Measurements from ENCODE around the gene PRCC. TPM values are rescaled to one million over a fixed set of nuclear protein-coding genes. Genes with fewer than 3 reads are reported as not detected.
"Not testable (repeated sequence)": the region's sequence is repeated elsewhere in the genome, so short reads cannot be mapped to it uniquely, and the experiment has no call there.

PRCC gene
- total RNA-seq, 2 experiments from 2014 or later = 68.7 to 99.8 TPM

- no peak for ATAC-seq
- Mint-ChIP-seq H3K4me1 (peaks cover 18% of the 10 kb centered on the region), H3K27ac (no peak overlapping the region), H3K27me3 (no peaks in the 10 kb centered on the region), H3K4me3 (no peak overlapping the region), H3K36me3 (peaks cover 2% of the 10 kb centered on the region), H3K9me3 (ENCODE audit: low read depth) (no peaks in the 10 kb centered on the region)
- DNase-seq = no peak
- CTCF ChIA-PET = interaction anchor here (1.2 to 2.1 kb wide), 4 partner anchors 13 to 83 kb away, joined by 3 to 17 read pairs (median 6); no protein-coding TSS in a partner anchor
Measured at GRCh38 chr1:156755527-156755950, 11.8 kb upstream of the PRCC start.

GRCh38 chr1:156756355-156756754, 11.0 kb upstream of the PRCC start:
- Mint-ChIP-seq H3K9me3 (ENCODE audit: low read depth) (no peaks in the 10 kb centered on the region), H3K4me1 (peaks cover 18% of the 10 kb centered on the region), H3K36me3 (no peaks in the 10 kb centered on the region), H3K27me3 (no peaks in the 10 kb centered on the region), H3K4me3 (no peak overlapping the region), H3K27ac (no peak overlapping the region)
- DNase-seq = no peak
- no peak for ATAC-seq
- CTCF ChIA-PET = interaction anchor here (0.7 to 2.1 kb wide), 8 partner anchors 9 to 332 kb away, joined by 3 to 17 read pairs (median 4); partner anchors contain the start of genes INSRR, NTRK1 and PRCC

- not testable (repeated sequence) for DNase-seq
Measured at GRCh38 chr1:156757572-156758253, 9.6 kb upstream of the PRCC start.

GRCh38 chr1:156760092-156760795, 7.1 kb upstream of the PRCC start:
- ATAC-seq (no peak), DNase-seq (no peak)
- H3K9me3 Mint-ChIP-seq (ENCODE audit: low read depth) = no peaks in the 10 kb centered on the region
- H3K4me3 Mint-ChIP-seq = no peak overlapping the region
- no peaks in the 10 kb centered on the region for H3K27me3 Mint-ChIP-seq
- peaks cover 4% of the 10 kb centered on the region for H3K4me1 Mint-ChIP-seq
- no peak overlapping the region for H3K27ac Mint-ChIP-seq
- CTCF ChIA-PET = interaction anchor here (1.1 to 1.4 kb wide), 2 partner anchors 34 to 56 kb away, joined by 3 read pairs; partner anchors contain the start of gene SH2D2A
- no peaks in the 10 kb centered on the region for H3K36me3 Mint-ChIP-seq

More at GRCh38 chr1:156757572-156758253, 9.6 kb upstream of the PRCC start:
- H3K4me1 Mint-ChIP-seq = peaks cover 14% of the 10 kb centered on the region
- not testable (repeated sequence) for H3K27me3 Mint-ChIP-seq; ATAC-seq; H3K9me3 Mint-ChIP-seq (ENCODE audit: low read depth); H3K27ac Mint-ChIP-seq; H3K36me3 Mint-ChIP-seq; H3K4me3 Mint-ChIP-seq
- CTCF ChIA-PET = interaction anchor here (1.7 to 2.1 kb wide), 3 partner anchors 9 to 103 kb away, joined by 5 to 8 read pairs (median 5); partner anchors contain the start of genes NTRK1 and PRCC

- ATAC-seq (no peak), DNase-seq (no peak)
- Mint-ChIP-seq H3K4me3 (no peak overlapping the region), H3K4me1 (peaks cover 6% of the 10 kb centered on the region), H3K27me3 (no peaks in the 10 kb centered on the region), H3K9me3 (ENCODE audit: low read depth) (no peaks in the 10 kb centered on the region), H3K36me3 (no peaks in the 10 kb centered on the region), H3K27ac (no peak overlapping the region)
- CTCF ChIA-PET = interaction anchor here (0.6 to 1.4 kb wide), 3 partner anchors 35 to 314 kb away, joined by 3 read pairs; partner anchors contain the start of gene SH2D2A
Measured at GRCh38 chr1:156760796-156761104, 6.6 kb upstream of the PRCC start.

- DNase-seq; H3K27ac Mint-ChIP-seq; H3K4me3 Mint-ChIP-seq; H3K9me3 Mint-ChIP-seq (ENCODE audit: low read depth); H3K27me3 Mint-ChIP-seq; ATAC-seq; H3K36me3 Mint-ChIP-seq: not testable (repeated sequence)
- peaks cover 24% of the 10 kb centered on the region for H3K4me1 Mint-ChIP-seq
- CTCF ChIA-PET = interaction anchor here (0.7 to 8.6 kb wide), 2 partner anchors 28 to 37 kb away, joined by 4 to 116 read pairs; partner anchors contain the start of genes ISG20L2 and METTL25B
Measured at GRCh38 chr1:156765136-156765535, 2.2 kb upstream of the PRCC start.

DNA sequence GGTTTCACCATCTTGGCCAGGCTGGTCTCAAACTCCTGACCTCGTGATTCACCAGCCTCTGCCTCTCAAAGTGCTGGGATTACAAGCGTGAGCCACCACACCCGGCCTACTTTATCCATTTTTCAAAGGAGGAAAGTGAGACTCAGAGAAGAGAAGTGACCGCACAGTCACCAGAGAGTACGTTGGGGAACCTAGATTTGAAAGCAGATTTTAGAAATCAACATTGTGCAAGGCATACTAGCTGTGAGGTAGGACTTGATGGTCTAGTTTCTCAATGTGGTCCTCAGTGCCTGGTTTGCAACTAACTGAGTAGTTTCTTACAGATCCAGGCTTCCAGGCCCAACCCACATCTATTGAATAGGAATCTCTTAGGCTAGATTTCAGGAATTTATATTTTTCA, 1.7 kb upstream of the PRCC start:
- Mint-ChIP-seq H3K27ac (no peak overlapping the region), H3K27me3 (no peaks in the 10 kb centered on the region), H3K9me3 (ENCODE audit: low read depth) (no peaks in the 10 kb centered on the region), H3K4me1 (peaks cover 30% of the 10 kb centered on the region), H3K36me3 (peaks cover 13% of the 10 kb centered on the region), H3K4me3 (no peak overlapping the region)
- DNase-seq (no peak), ATAC-seq (no peak)
- CTCF ChIA-PET = interaction anchor here (3.6 to 8.6 kb wide), 3 partner anchors 14 to 94 kb away, joined by 24 to 116 read pairs (median 28); partner anchors contain the start of genes HDGF, ISG20L2, METTL25B and NTRK1

DNA sequence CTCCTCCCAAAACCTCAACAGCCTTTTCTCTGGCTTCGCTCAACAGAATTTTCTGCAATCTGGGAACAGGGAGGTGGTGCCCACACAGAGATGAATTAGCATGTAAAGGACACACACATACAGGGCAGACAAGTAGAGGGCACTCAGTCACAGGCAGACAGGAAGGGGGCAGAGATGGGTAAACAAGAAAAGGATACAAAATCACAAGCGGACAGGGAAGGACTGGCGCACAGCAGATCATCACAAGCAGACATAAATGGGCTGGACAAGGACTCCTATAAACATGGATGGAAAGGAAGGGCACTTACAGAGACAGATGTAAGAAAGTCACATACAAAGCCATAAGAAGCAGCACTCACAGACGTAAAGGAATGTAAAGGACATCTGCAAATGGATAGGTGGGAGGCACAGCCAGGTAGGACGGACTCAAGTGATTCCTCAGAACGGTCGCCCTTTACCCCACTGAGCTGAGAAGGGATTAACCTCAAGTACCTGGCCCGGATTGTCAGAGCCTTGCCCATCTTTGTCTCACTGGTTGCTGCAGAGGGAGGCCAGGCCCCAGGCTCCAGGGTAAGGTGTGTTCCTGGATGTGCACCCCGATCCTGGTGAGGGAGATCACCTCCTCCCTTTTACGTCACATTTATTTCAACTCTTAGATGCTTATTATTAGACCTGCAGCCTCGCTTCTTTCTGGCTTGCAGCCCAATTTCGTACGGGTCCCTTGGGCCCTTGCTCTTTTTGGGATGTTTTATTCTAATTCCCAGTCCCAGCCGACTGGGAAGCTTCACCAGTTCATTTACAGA, 836 bp upstream of the PRCC start:
- no peak for DNase-seq
- Mint-ChIP-seq H3K27me3 (no peaks in the 10 kb centered on the region), H3K27ac (no peak overlapping the region), H3K36me3 (peaks cover 21% of the 10 kb centered on the region), H3K9me3 (ENCODE audit: low read depth) (no peaks in the 10 kb centered on the region), H3K4me1 (peaks cover 37% of the 10 kb centered on the region), H3K4me3 (no peak overlapping the region)
- peak; percentile 3 for ATAC-seq
- CTCF ChIA-PET = interaction anchor here (0.7 to 8.6 kb wide), 10 partner anchors 10 to 120 kb away, joined by 3 to 116 read pairs (median 6); partner anchors contain the start of genes HDGF, ISG20L2, METTL25B and MRPL24

- Mint-ChIP-seq H3K4me3 (no peak overlapping the region), H3K4me1 (peaks cover 48% of the 10 kb centered on the region), H3K36me3 (peaks cover 25% of the 10 kb centered on the region), H3K27ac (no peak overlapping the region), H3K27me3 (no peaks in the 10 kb centered on the region), H3K9me3 (ENCODE audit: low read depth) (no peaks in the 10 kb centered on the region)
- peak; percentile 17 for ATAC-seq
- DNase-seq = peak; percentile 60
- CTCF ChIA-PET = interaction anchor here (0.8 to 8.6 kb wide), 15 partner anchors 13 to 118 kb away, joined by 3 to 116 read pairs (median 4); partner anchors contain the start of genes HDGF, ISG20L2, METTL25B and MRPL24
Measured at GRCh38 chr1:156767879-156768604, 707 bp downstream of the PRCC start.

DNA sequence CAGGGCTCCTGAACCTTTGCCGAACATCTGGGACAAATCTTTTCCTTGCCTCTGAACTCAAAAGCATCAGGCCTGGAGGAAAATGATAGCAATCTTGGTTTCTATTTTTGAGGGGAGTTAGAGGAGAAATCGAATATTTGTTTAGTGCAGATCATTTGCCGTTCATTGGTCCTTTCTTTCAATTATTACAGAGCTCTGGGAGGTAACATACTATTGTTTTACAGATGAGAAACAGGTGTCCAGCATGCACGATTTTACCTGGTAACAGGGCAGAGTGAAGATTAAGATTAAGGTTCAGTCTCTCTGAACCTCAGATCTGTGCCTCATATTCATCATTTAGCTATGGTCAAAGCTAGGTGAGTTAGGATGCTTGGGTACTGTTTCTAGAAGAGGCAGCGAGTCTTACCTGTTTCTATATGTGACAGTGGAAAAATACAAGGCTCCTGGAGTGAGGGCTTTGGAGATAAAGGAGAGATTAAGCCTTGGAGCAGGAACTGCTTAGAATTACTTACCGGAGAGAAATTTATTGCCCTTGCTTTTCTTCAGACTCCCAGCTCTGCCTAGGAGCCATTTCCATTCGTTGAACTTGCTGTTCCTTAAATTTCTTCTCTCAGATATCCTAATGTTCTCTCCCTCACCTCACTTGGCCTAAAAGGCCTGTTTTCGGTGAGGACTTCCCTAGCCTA, 1.4 kb downstream of the PRCC start:
- no peak for ATAC-seq
- H3K27ac Mint-ChIP-seq = no peak overlapping the region

GRCh38 chr1:156772222-156772621, 4.9 kb downstream of the PRCC start:
- H3K4me3 Mint-ChIP-seq = no peak overlapping the region
- no peaks in the 10 kb centered on the region for H3K27me3 Mint-ChIP-seq
- H3K27ac Mint-ChIP-seq = no peak overlapping the region
- ATAC-seq = no peak
- no peak for DNase-seq
- H3K9me3 Mint-ChIP-seq (ENCODE audit: low read depth) = no peaks in the 10 kb centered on the region
- peaks cover 62% of the 10 kb centered on the region for H3K4me1 Mint-ChIP-seq
- CTCF ChIA-PET = interaction anchor here (1.1 to 8.6 kb wide), 6 partner anchors 20 to 112 kb away, joined by 3 to 116 read pairs (median 6); partner anchors contain the start of genes HDGF, INSRR, ISG20L2 and METTL25B
- peaks cover 35% of the 10 kb centered on the region for H3K36me3 Mint-ChIP-seq

More for the DNA sequence above, 1.4 kb downstream of the PRCC start:
- Mint-ChIP-seq H3K27me3 (no peaks in the 10 kb centered on the region), H3K4me3 (no peak overlapping the region), H3K9me3 (ENCODE audit: low read depth) (no peaks in the 10 kb centered on the region), H3K36me3 (peaks cover 29% of the 10 kb centered on the region), H3K4me1 (peaks cover 55% of the 10 kb centered on the region)
- CTCF ChIA-PET = interaction anchor here (0.8 to 8.6 kb wide), 11 partner anchors 13 to 91 kb away, joined by 3 to 116 read pairs (median 4); partner anchors contain the start of genes HDGF, ISG20L2, METTL25B and NTRK1
- no peak for DNase-seq

Measured in activated CD8-positive, alpha-beta memory T cell treated with anti-CD3 and anti-CD28 coated beads, Interleukin-2, amount 10 ng/mL, durations not matched to agents 7 days and 5 days (primary cell).